NCI-H2107 (cell line): Measurements from ENCODE around the gene RRP36.

Experiments
- DNase-seq: peaks from one replicate; lab custom pipeline; 2025; lab: John Stamatoyannopoulos, UW

Gene RRP36

GRCh38 chr6:43007126-43007525 lies 14.3 kb upstream of the RRP36 start:
- no peak for DNase-seq

GRCh38 chr6:43009124-43009523 lies 12.3 kb upstream of the RRP36 start:
- DNase-seq, result peak; percentile 6

- no peak for DNase-seq
These were observed 10.2 kb upstream of the RRP36 start for GRCh38 chr6:43011207-43011606.

- DNase-seq, result no peak
These were observed 9.1 kb upstream of the RRP36 start for GRCh38 chr6:43012364-43012763.

GRCh38 chr6:43013097-43013842 lies 8.2 kb upstream of the RRP36 start:
- DNase-seq, result no peak

GRCh38 chr6:43013843-43014433 lies 7.5 kb upstream of the RRP36 start, which contains the start of the genes KLHDC3 and MEA1:
KLHDC3 (plus strand) TSS chr6:43014249; CDS start chr6:43017193, 2,944 bp downstream.
MEA1 (minus strand) TSS chr6:43013946; CDS start chr6:43013813, 133 bp downstream.
- DNase-seq, result peak; percentile 90

- DNase-seq, result no peak
These were observed 7.0 kb upstream of the RRP36 start for GRCh38 chr6:43014434-43014909.

GRCh38 chr6:43016176-43016942 lies 5.1 kb upstream of the RRP36 start:
- no peak for DNase-seq

GRCh38 chr6:43016943-43017334 lies 4.5 kb upstream of the RRP36 start:
- no peak for DNase-seq

- DNase-seq, result no peak
These were observed 2.3 kb upstream of the RRP36 start for GRCh38 chr6:43019152-43019551.

- DNase-seq, result no peak
These were observed 1.2 kb upstream of the RRP36 start for GRCh38 chr6:43020052-43020705.

GRCh38 chr6:43020847-43021246 lies 576 bp upstream of the RRP36 start:
- no peak for DNase-seq

GRCh38 chr6:43024436-43024835 lies 3.0 kb downstream of the RRP36 start:
- no peak for DNase-seq

- DNase-seq, result no peak
These were observed 4.9 kb downstream of the RRP36 start for GRCh38 chr6:43026365-43026764.

GRCh38 chr6:43029120-43029519 lies 7.7 kb downstream of the RRP36 start:
- no peak for DNase-seq

- DNase-seq, result no peak
These were observed 10.9 kb downstream of the RRP36 start for GRCh38 chr6:43032326-43032725.

- no peak for DNase-seq
These were observed 12.2 kb downstream of the RRP36 start for GRCh38 chr6:43033496-43034189.

- DNase-seq, result no peak
These were observed 12.7 kb downstream of the RRP36 start for GRCh38 chr6:43034190-43034525.

- no peak for DNase-seq
These were observed 14.2 kb downstream of the RRP36 start for GRCh38 chr6:43035495-43036194.

- no peak for DNase-seq
These were observed 15.3 kb downstream of the RRP36 start for GRCh38 chr6:43036712-43037111.

GRCh38 chr6:43037197-43037596 lies 15.8 kb downstream of the RRP36 start:
- no peak for DNase-seq
